ENCODE data around the gene GRID2IP. TPM values are rescaled to one million over a fixed set of nuclear protein-coding genes. Genes with fewer than 3 reads are reported as not detected.

The GRID2IP gene
- total RNA-seq, 3 donors from 2014 or later, result 0.41 to 1.0 (median 0.58) TPM

DNA sequence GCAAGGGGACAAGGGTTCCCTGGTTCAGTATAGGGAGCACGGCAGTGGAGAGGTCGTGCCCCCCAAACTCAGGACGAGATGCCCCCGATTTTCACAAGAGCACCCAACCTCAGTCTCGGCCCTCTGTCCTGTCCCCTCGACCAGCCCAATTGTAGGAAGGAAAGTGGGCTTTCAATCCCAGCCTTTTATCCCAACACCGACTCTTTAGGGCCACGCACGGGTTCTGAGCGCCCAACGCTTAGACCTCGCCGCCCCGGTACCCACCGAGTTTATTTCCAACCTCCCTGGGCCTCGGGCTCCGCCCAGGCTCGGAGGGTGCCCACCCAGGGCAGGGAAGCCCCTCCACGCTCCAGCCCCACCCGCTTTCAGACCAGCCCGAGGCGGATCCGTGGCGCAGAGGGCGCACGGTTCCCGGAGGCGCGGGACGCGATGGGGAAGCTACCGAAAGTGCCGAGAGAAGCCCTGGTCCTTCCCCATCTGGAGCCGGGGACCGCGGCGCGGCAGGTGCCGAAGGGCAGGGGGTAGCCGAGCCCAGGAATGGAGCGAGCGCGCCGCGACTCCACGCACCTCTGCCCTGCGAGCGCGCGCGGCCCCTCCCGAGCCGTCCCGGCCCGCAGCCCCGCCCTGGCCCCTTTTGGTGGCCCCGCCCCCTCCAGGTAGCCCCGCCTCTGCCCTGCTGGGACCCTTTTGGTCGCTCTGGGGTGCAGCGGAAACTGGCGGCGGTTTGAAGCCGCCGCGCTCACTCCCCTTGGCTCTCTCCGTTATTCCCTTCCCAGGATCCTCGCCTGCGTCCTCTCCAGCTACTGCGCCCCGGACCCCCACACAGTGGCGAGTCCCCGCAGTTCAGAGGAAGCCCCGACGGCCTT, 20.4 kb downstream of the GRID2IP start:
- ATAC-seq, result peak; percentile 62
- intact Hi-C loops (cut with DNase I, micrococcal nuclease), result no loop called here

DNA sequence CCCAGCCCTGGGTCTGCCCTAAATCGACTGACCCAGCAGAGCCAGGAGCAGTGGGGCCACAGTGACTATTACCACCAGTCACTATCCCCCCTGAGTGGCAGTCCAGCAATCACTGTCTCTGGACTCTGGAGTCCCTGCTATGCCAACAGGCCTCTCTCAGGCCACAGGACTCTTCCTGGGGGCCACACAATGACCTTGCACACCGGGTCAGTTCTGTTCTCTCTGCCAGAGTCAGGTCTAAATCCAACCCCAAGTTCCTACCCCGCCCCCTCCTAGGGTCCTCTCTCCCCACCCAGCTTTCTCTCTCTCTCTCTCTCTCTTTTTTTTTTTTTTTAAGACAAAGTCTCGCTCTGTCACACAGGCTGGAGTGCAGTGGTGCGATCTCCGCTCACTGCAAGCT, 21.6 kb downstream of the GRID2IP start:
- no peaks in the 10 kb centered on the region for H3K36me3 ChIP-seq (ENCODE audit: low read depth)
- intact Hi-C loops (cut with DNase I, micrococcal nuclease), result no loop called here
- peaks cover 10% of the 10 kb centered on the region for H3K4me1 ChIP-seq (ENCODE audit: low read depth)
- no peak overlapping the region for H3K4me3 ChIP-seq
- ATAC-seq (no peak), DNase-seq (no peak)
- no peaks in the 10 kb centered on the region for H3K9me3 ChIP-seq
- TF ChIP-seq, protein P1, sequence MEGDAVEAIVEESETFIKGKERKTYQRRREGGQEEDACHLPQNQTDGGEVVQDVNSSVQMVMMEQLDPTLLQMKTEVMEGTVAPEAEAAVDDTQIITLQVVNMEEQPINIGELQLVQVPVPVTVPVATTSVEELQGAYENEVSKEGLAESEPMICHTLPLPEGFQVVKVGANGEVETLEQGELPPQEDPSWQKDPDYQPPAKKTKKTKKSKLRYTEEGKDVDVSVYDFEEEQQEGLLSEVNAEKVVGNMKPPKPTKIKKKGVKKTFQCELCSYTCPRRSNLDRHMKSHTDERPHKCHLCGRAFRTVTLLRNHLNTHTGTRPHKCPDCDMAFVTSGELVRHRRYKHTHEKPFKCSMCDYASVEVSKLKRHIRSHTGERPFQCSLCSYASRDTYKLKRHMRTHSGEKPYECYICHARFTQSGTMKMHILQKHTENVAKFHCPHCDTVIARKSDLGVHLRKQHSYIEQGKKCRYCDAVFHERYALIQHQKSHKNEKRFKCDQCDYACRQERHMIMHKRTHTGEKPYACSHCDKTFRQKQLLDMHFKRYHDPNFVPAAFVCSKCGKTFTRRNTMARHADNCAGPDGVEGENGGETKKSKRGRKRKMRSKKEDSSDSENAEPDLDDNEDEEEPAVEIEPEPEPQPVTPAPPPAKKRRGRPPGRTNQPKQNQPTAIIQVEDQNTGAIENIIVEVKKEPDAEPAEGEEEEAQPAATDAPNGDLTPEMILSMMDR (IDR thresholded peaks at IDR 0.05), result no peak

More for the DNA sequence above, 20.4 kb downstream of the GRID2IP start:
- H3K9me3 ChIP-seq, result no peaks in the 10 kb centered on the region
- DNase-seq, result peak in 2 of 3 donors; percentile 43 to 66
- TF ChIP-seq, protein P1 (IDR thresholded peaks at IDR 0.05), result no peak
- peaks cover 10% of the 10 kb centered on the region for H3K4me1 ChIP-seq (ENCODE audit: low read depth)
- H3K36me3 ChIP-seq (ENCODE audit: low read depth), result no peaks in the 10 kb centered on the region
- no peak overlapping the region for H3K4me3 ChIP-seq

DNA sequence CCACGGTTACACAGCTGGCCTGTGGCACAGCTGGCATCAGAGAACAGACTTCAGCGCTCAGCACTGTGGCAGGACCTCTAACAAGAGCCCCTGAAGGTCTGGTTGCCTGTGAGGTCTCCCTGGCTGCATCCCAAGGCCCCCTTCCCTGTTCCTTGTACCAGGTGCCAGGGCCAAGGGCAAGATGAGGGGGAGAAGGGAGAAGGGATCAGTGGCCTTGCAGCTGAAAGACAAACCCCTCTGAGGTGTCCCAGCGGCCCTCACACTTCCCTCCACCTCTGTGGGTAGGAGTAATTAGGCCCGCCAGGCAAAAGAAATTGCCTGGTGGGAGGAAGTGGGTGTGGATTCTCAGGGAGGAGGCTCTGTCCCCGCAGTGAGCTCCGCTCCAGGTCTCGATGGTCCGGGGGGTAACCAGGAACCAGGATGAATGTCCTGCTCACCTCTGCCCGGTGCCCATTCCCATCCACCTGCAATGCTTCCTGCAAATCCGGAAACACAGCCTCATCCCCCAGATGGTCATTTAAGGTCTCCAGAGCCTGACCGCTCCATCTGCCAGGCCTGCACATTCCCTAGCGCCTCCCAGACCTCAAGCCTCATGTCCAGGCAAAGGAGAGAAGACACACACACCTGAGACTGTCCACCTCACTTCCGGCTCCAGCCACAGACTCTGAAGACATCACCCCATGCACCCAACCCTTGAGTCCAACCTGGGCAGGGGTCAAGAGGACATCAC, 22.7 kb downstream of the GRID2IP start:
- Histone ChIP-seq H3K36me3 (ENCODE audit: low read depth) (no peaks in the 10 kb centered on the region), H3K9me3 (no peaks in the 10 kb centered on the region), H3K4me1 (ENCODE audit: low read depth) (peaks cover 10% of the 10 kb centered on the region), H3K4me3 (no peak overlapping the region)
- intact Hi-C loops (cut with DNase I, micrococcal nuclease), result no loop called here
- no peak for ATAC-seq
- TF ChIP-seq, protein P1 (IDR thresholded peaks at IDR 0.05), result no peak
- DNase-seq, result no peak

- Histone ChIP-seq H3K36me3 (ENCODE audit: low read depth) (no peaks in the 10 kb centered on the region), H3K4me1 (ENCODE audit: low read depth) (peaks cover 10% of the 10 kb centered on the region), H3K4me3 (no peak overlapping the region), H3K9me3 (no peaks in the 10 kb centered on the region)
- no peak for DNase-seq
- no peak for ATAC-seq
- intact Hi-C loops (cut with DNase I, micrococcal nuclease), result no loop called here
- TF ChIP-seq, protein P1 (IDR thresholded peaks at IDR 0.05), result no peak
Observed at GRCh38 chr7:6526997-6527378, 24.3 kb downstream of the GRID2IP start.

DNA sequence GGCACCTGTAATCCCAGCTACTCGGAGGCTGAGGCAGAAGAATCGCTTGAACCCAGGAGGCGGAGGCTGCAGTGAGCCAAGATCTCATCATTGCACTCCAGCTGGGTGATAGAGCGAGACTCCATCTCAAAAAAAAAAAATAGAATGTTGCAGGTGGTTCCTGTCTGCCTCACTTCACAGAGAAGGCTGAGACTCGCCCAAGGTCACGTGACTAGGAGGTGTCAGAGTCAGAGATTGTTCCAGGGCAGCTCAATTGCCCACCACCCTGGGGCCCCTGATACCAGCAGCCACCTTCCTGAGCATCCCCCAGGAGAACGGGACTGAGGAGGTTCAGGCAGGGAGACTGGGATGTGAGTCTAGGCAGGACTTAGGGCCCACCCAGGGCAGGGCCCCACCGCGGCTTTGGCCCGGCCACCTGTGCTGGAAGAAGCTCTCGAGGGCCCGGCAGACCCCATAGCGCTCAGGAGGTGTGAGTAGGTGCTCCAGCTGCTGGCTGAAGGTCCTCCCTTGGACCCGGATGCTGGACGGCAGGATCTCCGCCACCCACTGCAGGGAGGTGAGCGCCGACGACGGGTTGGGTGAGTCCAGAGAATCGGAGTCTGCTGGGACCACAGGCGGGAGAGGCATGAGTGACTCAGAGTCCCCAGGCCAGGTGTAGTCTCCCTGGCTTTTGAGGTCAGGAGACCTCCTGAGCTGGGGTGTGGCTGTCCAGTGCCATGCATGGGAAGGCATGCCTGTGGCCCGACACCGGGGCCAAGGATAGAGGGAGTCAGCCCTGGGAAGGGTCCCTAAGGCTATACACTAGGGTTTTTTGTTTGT, 30.9 kb downstream of the GRID2IP start:
- Histone ChIP-seq H3K4me1 (ENCODE audit: low read depth) (peaks cover 5% of the 10 kb centered on the region), H3K36me3 (ENCODE audit: low read depth) (no peaks in the 10 kb centered on the region), H3K9me3 (no peaks in the 10 kb centered on the region), H3K4me3 (no peak overlapping the region)
- TF ChIP-seq, protein P1 (IDR thresholded peaks at IDR 0.05), result no peak
- DNase-seq, result no peak
- no peak for ATAC-seq
- intact Hi-C loops (cut with DNase I, micrococcal nuclease), result no loop called here

Measured in mucosa of descending colon (tissue), 3 donors.